Measurements from ENCODE around the gene WDCP.
"Not testable (repeated sequence)": the region's sequence is repeated elsewhere in the genome, so short reads cannot be mapped to it uniquely, and the experiment has no call there.

The WDCP gene, protein sequence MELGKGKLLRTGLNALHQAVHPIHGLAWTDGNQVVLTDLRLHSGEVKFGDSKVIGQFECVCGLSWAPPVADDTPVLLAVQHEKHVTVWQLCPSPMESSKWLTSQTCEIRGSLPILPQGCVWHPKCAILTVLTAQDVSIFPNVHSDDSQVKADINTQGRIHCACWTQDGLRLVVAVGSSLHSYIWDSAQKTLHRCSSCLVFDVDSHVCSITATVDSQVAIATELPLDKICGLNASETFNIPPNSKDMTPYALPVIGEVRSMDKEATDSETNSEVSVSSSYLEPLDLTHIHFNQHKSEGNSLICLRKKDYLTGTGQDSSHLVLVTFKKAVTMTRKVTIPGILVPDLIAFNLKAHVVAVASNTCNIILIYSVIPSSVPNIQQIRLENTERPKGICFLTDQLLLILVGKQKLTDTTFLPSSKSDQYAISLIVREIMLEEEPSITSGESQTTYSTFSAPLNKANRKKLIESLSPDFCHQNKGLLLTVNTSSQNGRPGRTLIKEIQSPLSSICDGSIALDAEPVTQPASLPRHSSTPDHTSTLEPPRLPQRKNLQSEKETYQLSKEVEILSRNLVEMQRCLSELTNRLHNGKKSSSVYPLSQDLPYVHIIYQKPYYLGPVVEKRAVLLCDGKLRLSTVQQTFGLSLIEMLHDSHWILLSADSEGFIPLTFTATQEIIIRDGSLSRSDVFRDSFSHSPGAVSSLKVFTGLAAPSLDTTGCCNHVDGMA

DNA sequence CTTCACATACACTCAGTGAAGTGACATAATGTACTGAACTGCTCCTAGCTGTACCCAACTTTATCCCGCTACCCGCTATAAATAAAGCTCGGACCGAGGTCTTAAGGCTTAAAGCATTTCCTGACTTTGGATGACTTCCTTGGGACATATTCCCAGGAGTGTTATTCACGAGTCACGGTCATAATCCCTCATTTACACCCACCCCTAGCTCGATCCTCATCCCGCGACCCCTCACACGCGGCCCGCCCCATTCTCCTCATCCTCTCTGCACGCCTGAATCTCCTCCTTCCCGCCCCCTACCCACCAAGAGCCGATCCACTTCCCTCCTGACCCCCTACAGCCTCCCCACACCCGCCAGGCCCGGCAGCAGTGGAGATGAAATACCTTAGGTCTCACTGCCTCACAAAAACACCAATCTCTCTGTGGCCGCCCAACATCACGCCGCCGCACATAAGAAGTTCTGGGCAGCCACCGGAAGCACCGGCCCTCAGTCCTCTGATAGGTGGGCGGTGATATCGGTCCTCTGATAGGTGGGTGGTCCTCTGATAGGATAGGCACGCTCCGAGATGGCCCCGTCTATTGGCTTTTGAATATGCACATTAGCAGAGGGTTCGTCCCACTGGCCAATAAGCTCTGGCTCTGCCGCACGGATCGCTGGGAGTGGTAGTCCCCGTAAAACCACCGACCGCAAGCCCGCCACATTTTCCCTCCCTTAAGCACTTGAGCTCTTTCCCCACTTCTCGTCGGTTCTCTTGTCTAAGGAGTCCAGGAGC, at the start of gene WDCP:
Gene WDCP (minus strand): TSS at position 462 of the 773 bp plus-strand sequence. CDS start 7,897 bp downstream, outside the sequence.
- DNase-seq: peak; percentile 95

DNA sequence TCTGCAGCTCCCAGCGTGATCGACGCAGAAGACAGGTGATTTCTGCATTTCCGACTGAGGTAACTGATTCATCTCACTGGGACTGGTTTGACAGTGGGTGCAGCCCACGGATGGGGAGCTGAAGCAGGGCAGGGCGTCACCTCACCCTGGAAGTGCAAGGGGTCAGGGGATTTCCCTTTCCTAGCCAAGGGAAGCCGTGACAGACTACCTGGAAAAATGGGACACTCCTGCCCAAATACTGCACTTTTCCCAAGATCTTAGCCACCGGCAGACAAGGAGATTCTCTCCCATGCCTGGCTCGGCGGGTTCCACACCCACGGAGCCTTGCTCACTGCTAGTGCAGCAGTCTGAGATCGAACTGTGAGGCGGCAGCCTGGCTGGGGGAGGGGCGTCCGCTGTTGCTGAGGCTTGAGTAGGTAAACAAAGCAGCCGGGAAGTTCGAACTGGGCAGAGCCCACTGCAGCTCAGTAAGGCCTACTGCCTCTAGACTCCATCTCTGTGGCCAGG, 48.0 kb upstream of the WDCP start:
- DNase-seq: not testable (repeated sequence)

DNA sequence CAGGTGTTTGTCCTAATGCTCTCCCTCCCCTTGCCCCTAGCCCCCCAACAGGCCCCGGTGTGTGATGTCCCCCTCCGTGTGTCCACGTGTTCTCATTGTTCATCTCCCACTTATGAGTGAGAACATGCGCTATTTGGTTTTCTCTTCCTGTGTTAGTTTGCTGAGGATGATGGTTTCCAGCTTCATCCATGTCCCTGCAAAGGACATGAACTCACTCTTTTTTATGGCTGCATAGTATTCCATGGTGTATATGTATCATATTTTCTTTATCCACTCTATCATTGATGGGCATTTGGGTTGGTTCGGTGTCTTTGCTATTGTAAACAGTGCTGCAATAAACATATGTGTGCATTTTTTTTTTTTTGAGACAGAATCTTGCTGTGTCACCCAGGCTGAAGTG, 46.1 kb upstream of the WDCP start:
- not testable (repeated sequence) for DNase-seq

GRCh38 chr2:24088821-24089359, 41.7 kb upstream of the WDCP start:
- no peak for DNase-seq

- no peak for DNase-seq
Observed at GRCh38 chr2:24087032-24087431, 39.8 kb upstream of the WDCP start.

GRCh38 chr2:24086241-24086640, 39.0 kb upstream of the WDCP start:
- no peak for DNase-seq

- DNase-seq: no peak
Observed at GRCh38 chr2:24085200-24085489, 38.0 kb upstream of the WDCP start.

- DNase-seq: peak; percentile 82
Observed at GRCh38 chr2:24084386-24085199, 37.4 kb upstream of the WDCP start, which contains the start of gene TP53I3. TP53I3 (minus strand) TSS chr2:24084834; CDS start chr2:24084326, 508 bp downstream.

- DNase-seq: peak; percentile 77
Observed at GRCh38 chr2:24083567-24084385, 36.6 kb upstream of the WDCP start.

DNA sequence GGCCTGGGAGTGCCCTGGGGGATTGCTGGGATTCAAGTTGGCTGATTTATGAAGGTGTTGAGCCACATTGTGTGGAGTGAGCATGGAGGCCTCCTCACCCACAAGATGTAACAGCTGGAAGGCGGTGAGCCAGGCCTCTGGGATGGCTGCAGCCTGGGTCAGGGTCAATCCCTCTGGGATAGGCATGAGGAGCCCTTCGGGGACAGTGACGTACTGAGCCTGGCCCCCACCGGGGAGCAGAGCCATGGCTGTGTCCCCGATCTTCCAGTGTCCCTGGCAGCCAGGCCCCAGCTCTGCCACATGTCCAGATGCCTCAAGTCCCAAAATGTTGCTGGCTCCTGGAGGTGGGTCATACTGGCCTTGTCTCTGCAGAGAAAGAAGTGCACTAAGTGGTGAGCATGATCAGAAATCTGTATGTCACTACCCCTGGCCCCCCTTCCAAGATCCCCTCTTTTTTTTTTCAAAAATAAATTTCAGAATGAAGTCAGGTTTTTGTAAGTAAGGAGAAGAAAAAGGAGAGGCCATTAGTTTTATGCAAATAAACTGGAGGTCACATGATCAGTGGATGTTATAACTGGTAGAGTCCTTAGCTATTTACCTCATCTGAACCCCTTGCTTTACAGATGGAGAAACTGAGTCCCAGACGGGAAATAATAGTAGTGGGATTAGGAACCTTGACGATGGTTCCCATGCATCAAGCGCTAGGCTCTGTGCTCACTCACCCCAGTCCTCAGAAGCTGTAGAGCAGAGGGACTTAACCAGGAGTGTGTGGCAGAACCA, 35.8 kb upstream of the WDCP start:
- DNase-seq: no peak

GRCh38 chr2:24080701-24081100, 33.5 kb upstream of the WDCP start:
- DNase-seq: no peak

DNA sequence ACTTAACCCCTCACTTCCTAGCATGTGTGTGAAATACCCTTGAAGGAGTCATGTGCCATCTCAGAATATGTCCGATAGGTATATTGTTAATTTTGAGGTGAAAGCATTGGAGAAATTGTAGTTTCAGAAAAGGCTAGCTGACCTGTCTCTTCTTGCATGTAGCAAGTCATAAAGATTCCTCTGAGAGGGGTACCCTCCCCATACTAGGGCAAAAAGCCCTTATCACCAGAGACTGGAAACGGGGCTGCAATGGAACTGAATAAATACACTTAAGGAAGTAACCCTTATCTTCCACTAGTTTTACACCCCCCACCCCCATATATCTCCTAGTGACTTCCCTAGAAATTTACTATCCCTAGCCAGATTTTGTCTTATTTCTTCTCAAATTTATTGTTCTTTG, 30.7 kb upstream of the WDCP start:
- DNase-seq: no peak

- no peak for DNase-seq
Observed at GRCh38 chr2:24077535-24077877, 30.3 kb upstream of the WDCP start.

DNA sequence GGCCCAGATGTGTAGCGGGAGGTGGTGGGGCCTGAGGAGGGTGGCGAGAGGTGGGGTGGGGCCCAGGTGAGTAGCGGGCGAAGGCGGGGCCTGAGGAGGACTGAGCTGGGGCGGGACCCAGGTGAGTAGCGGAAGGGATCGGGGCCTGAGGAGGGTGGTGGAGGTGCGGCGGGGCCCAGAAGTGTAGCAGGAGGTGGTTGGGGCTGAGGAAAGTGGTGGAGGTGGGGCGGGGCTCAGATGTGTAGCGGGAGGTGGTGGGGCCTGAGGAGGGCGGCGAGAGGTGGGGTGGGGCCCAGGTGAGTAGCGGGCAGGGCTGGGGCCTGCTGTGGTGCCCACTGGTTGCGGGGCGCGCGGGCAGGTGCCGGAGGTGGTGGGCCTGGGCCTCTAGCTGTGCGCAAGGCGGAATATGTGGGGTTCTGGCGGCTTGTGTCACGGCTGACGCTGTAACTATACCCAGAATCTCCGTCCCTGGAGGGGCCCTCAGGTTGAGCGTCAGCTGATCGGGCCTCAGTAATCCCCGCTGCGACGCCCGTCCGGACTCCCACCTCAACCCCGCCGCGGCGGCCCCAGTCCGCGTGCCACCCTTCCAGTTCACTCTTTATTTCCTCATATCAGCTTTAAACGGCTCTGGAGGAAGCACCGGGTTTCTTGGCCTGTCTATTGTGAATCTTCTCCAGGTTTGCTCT, 29.8 kb upstream of the WDCP start:
- DNase-seq: no peak

DNA sequence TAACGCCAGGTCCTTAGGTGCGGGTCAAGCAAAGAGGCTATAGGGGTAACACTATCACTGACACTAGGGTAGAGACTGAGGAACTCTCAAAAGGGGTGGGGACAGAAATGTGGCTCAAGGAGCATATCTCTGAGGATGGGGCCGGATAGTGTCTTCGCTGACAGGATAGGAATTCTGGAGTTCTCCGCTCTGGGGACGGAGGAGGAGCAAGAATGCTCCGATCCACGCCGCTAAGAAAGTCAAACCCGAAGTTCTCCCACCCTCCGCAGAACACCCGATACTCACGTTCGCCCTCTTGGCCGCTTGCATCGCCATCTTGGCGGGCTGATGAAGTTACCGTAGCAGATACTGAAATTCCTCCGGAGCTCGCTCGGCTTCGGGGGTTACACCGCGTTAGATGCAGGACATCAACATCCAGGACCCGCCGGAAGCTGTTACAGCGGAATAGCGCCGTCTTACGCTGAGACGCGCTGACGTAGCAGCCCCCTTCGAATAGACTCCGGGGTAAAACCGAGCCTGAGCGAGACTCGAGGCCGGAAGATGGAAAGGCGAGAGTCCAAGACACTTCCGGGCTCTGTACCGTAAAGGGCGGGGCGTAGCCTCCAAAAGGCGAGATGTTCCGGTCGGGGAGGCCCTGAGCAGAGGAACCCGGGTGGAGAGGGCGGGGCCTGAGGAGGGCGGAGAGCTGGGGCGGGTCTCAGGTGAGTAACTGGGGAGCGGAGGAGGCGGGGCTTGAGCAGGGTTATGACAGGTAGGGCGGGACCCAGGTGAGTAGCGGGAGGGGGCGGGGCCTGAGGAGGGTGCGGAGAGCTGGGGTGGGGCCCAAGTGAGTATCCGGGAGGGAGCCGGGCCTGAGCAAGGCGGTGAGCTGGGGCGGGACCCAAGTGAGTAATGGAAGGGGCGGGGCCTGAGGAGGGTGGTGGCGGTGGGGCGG, 29.0 kb upstream of the WDCP start, which contains the start of gene SF3B6:
Gene SF3B6 (minus strand): TSS at position 412 of the 934 bp plus-strand sequence. CDS start 97 bp downstream, at position 315.
- peak; percentile 99 for DNase-seq

DNA sequence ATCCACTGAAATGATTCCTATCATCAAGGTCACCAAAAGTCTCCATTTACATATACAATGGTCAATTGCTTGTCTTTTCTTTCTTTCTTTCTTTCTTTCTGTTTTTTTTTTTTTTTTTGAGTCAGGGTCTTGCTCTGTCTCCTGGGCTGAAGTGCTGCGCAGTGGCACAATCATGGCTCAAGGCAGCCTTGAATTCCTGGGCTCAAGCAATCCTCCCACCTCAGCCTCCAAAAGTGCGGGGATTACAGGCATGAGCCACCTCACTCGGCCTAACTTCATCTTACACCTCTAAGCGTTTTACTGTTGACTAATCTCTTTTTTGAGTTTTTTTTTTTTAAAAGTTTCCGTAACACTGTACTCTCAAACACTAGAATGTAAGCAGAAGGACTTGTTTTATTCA, 28.1 kb upstream of the WDCP start:
- no peak for DNase-seq

- DNase-seq: no peak
Observed at GRCh38 chr2:24073816-24074215, 26.6 kb upstream of the WDCP start.

DNA sequence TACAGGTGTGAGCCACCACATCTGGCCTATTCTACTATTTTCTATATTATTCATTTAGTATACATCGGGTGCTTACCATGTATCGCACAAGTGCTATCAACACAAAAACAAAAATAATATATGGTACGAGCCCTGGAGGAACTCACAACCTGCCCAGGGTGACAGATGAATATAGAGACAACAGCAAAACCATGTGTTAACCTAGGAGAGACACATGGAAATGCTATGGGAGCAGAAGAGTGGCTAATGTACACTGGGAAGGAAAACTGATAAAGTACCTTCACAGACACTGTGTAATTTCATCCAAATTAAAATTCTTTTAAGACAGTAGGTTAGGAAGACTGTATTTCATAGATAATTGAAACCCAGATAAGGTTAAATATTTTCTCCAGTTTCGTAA, 25.1 kb upstream of the WDCP start:
- no peak for DNase-seq

DNA sequence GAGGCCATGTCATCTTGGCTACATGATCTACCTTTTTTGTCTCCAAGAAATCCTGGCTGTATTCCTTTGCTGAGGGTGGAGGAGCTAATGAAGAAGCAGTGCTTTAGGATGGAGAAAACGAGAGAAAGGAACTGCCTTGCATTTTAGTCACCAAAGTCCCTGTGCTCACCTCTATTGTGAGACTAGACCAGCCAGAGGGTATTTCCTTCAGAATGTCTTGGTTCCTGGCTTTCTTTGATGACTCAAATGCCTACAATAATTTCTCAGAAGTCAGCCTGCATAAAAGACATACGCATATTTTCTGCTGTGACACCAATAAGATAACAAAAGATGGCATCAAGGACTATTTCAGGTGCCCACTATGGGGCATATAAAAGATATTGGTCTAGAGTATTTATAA, 18.1 kb upstream of the WDCP start:
- DNase-seq: no peak

Data from NCI-H774 (cell line).